CD4-positive, alpha-beta T cell treated with Interleukin-6 at 100 ng/mL for 8 hours (primary cell): ENCODE data around the gene HGFAC.

ENCODE experiments used
- DNase-seq: peaks from one replicate; pipeline ENCODE4 v3.0.0-alpha.2; 2020; ENCODE audit warnings: mixed read lengths, low spot score

The HGFAC gene

DNA sequence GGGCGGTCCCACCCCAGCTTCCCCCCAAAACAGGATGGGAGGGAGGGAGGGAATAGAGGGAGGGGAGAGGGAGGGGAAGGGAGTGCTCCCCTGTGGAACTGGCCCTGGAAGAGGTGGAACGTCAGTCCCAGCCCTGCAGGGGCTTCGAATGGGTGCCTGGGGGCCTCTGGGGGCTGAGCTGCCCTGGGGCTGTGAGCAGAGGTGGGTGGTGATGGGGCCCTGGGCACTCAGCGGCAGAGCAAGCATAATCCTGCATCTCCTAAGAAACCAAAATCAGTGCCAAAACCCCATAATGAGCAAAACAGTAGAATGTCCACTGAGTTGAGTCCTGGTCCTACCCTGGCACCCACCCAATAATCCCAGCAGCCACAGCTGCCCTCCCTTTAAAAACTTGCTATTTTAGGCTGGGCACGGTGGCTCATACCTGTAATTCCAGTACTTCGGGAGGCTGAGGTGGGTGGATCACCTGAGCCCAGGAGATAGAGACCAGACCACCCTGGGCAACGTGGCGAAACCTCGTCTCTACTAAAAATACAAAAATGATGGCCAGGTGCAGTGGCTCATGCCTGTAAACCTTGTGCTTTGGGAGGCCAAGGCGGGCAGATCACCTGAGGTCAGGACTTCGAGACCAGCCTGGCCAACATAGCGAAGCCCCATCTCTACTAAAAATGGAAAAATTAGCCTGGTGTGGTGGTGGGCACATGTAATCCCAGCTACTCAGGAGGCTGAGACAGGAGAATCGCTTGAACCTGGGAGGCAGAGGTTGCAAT, 32.4 kb downstream of the HGFAC start:
- DNase-seq, result no peak

DNA sequence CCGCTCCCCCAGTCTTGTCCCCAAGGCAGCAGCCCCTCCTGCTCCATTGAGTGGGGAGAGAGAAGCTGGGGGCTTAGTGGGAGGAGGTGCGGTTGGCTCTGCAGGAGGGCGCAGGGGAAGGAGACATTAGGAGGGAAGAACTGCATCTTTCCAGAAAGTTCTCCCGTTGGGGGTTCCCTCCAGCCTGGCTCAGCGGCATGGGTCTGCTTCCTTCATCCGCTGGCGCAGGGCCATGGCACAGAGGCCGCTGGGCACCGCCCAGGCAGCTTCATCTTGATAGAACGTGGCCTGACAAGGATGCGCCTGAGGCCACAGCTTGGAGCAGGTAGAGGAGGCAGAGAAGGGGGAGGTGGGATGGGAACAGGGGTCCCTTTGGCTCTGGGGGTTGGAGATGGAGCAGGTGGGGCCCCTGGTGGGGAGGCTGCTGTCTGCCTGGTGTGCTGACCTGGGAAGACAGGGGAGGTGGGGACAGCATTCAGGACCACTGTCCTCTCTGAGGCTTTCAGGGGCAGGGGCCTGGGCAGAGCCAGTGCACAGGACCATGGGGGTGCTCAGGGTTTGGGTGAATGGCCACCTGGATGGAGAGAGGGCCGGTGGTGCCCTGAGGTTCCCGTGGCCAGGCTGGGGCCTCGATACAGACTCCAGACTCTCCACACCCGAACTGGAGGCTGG, 33.4 kb downstream of the HGFAC start:
- DNase-seq, result no peak

DNA sequence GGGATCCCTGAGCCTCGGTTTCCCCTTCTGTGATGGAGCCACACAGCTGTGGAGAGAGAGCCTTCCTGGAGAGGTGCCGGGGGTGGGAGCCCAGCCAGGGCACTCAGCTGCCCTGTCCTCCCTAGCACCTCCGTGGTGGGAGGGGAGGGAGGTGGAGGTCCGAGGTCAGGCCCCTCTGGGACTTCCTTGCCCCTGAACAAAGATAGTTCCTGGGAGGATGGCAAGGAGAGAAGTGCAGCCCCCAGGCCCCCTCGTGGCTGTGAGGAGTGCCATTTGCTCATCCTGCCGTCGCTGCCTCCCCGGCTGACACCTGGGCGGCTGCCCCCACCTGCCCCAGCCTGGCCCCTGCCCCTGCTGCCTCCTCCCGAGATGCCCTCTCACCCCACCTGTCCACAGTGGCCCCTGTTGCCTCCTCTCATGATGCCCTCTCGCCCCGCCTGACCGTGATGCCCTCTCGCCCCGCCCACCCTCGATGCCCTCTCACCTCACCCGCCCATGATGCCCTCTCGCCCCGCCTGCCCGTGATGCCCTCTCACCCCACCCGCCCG, 34.0 kb downstream of the HGFAC start:
- no peak for DNase-seq

DNA sequence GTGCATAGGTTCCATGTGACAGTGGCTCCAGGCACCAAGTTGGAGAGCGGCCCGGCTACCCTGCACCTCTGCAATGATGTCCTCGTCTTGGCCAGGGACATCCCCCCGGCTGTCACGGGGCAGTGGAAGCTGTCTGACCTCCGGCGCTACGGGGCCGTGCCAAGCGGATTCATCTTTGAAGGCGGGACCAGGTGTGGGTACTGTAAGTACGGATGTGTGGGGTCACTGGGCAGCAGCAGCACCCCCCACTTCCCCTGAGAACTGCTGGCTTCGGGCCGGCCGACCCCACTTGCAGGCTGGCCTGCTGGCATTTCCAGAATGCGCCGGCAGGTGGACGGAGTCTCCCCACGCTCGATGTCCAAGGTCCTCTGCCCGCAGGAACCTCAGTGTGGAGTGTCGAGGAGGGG, 34.6 kb downstream of the HGFAC start:
- DNase-seq, result no peak

DNA sequence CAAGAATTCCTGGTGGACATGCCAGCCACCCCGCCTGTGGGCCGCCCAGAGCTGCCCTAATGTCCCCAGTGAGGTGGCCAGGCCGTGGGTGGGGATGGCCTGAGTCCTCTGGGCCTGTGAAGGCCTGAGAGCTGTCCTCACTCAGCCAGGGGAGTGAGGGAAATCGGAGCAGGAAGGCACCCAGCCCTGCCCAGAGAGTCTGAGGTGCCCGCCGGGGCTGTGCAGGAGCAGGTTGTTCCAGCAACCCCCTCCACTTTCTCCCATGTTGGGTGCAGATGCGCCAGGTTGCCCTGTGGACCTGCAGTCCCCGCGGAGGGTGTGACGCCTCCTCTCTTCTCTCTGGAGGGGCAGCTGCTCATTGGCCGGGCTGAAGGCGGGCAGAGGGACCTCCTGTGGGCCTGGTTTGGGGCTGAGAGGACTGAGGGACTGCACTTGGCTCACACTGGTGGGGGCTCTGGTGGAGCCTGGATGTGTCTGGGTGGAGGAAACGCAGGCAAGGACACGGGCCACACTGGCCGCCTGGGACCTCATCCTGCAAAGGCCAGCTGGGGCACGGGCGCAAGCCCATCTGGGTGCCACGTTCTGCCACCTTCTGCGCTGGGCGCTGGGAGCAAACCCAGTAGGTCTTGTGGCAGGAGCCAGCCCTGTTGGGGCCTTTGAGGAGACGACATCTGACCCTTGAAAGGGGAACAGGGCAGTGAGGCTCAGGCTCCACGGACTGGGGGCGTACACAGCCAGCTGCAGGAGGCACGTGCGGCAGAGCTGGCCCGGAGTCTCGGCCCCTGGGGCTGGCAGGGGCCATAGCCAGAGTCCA, 35.4 kb downstream of the HGFAC start:
- DNase-seq, result no peak

DNA sequence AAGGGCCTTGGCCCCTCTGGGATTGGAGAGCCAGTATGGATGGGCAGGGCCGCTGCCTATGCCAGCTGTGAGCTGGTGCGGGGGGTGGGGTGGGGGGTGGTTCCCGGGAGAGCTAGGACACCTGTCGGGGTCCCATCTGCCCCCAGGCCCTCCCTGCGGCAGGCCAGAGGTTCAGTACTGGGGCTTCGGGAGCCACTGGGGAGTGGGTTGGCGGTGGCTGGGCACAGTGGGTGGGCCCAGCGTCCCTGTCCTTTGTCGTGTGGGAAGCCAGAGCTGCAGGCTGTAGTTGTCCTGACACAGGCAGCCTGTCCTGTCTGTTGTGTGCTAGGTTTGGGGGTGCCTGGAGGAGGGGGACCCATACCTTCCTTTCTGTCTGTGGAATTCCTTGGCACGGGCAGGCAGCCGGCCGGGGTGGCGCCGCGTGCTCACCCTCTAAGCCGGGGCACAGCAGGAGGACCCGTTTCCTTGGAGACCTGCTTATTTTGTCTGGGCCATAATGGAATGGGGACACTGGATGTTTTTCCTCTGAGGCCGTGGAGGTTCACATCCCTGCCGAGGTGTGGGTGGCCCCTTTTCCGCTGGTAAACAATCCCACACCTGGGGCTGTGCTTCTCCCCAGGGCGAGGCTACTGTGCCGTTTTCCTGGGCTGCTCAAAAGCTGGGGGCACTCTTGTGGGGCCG, 36.1 kb downstream of the HGFAC start:
- no peak for DNase-seq

DNA sequence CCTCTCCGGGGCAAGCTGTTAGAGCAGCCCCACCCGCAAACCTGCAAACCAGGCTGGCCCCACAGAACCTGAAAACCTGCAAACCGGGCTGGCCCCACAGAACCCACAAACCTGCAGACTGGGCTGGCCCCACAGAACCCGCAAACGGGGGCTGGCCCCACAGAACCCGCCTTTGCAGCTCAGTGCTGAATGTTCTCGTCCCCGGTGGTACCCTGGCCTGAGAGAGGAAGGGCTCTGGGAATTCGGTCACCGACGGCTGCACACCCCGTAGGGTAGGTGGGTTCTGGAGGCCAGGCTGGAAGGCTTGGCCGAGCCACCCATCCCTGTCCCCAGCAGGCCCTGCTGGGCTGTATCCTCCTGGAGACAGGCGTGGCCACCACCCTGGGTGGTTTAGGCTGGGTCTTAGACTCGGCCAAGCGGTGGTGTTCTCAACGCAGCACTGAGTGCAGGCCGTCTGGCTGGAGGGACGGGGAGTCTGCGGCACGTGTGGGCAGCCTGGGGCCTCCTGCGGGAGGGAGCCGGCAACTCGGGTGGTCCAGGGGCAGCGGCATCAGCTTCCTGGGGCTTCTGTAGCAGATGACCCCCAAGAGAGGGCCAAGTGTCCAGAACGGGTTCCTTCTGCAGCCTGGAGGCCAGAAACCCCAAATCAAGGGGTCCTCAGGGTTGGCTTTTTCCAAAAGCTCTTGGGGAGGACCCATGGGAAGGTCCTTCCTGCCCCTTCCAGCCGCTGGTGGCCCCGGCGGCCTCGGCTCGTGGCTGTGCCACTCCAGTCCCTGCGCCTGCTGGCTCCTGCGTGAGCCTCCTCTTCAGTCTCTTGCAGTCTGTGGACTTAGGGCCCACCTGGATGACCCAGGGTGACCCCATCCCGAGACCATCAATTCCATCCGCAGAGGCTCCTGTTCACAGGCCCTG, 36.9 kb downstream of the HGFAC start:
- no peak for DNase-seq

DNA sequence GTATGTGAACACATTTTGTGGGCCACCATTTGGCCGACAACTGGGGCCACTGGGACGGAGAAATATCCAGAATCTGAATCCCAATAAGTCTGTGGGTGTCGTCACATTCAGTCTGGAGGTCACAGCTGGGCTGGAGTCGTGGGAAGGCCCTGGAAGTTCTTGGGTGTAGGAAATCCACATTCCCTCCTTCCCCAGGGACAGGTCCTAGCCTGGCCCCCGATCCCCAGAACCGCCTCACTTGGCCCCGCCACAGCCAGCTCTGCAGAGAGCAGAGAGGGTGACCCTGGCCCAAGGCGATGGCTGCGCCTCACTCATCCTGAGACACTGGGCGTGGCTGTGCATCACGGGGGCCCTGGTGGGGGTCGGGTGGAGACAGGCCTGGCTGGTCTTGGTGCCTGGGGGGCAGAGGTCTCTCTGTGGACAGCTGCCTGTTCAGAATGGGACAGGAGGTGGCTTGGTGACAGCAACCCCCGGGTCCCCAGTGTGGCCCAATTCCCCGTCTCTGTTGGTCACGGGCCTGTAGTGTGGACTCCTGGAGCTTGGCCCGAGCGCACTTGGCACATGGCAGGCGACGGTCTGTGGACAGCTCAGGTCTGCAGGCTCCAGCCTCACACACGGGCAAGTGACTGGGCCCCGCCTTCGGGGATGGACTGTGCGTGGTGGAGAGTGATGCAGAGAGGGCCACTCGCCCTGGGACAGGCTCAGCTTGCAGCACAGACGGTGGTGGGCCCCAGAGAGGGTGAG, 37.8 kb downstream of the HGFAC start:
- DNase-seq, result no peak

DNA sequence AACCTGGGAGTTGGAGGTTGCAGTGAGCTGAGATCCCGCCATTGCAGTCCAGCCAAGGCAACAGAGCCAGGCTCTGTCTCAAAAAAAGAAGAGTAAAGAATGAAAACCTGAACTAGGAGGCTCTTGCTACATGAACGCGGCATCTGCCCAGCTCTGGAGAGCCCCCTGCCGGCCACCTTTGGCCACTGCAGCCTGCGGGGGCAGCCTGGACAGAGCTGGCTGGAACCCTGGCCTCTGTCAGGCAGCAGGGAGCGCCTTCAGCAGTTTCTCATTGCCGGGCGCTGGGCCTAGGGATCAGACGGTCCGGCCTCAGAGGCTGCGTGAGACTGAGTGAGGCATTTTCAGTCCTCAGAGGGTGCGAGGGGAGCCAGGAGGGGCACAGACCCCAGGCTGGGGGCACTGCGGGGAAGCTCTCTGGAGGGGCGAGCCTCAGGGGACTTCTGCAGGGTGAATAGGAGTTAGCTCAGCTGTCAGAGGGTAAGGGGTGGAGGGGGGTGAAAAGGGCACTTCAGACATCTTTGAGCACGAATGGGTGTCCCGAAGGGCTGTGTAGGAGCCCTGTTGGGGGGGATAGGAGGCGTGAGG, 38.9 kb downstream of the HGFAC start:
- DNase-seq, result peak; percentile 57

DNA sequence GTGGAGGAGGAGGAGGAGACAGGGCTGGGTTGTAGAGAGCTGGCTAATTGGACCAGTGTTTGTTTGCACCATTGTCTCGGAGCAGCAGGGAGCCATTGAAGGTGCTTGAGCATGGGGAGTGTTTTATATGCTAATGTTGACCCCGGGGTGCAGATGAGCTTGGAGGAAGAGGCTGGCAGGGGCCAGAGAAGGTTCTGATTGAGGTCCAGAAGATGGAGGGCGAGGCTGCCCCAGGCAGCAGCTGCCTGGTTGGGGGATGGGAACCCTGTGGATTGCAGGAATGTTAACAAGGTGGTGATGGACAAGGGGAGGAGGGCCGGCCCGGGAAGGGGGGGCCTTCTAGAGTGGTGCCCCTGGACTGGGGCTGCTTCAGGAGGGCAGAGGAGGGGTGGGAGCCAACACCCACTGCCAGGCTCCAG, 39.4 kb downstream of the HGFAC start:
- DNase-seq, result no peak

DNA sequence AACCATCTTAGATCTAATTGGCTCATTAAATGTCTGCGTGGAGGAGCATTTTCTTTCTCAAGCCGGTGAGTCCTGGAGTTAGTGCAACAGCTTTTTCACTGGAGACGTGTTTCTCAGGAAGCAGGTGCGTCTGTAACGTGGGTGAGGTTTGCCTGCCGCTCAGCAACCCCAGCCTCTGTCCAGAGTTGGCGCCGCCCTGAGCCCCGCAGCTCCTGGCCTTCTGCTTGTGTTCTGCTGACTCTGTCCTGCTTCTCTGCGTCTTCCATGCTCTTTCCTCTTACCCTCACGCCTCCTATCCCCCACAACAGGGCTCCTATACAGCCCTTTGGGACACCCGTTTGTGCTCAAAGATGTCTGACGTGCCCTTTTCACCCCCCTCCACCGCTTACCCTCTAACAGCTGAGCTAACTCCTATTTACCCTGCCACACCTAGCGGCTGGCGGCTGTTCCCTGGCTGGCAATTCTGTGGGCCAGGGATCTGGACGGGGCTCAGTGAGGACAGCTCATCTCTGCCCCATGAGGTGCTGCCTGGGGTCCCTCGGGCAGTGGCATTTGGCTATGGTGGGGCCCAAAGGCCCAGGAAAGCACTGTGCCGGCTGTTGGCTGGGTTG, 40.1 kb downstream of the HGFAC start:
- DNase-seq, result no peak

DNA sequence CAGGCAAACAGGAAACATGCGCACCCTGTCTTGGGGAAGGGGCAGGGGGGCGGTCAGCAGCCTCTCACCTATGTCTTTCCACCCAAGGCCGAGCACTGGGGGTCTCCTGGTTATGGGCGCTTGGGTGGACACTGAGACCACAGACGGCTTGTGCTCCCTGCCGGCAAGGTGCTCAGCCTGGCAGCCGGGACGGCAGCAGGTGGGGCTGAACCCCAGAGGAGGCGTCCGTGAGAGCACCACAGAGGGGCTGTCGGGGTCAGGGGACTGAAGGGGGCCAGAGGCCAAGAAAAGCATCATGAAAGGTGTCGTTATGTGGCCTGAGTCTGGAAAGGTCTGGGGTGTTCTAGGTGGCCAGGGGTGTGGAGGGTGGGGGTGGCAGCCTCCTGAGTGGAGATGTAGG, 40.9 kb downstream of the HGFAC start:
- DNase-seq, result no peak

DNA sequence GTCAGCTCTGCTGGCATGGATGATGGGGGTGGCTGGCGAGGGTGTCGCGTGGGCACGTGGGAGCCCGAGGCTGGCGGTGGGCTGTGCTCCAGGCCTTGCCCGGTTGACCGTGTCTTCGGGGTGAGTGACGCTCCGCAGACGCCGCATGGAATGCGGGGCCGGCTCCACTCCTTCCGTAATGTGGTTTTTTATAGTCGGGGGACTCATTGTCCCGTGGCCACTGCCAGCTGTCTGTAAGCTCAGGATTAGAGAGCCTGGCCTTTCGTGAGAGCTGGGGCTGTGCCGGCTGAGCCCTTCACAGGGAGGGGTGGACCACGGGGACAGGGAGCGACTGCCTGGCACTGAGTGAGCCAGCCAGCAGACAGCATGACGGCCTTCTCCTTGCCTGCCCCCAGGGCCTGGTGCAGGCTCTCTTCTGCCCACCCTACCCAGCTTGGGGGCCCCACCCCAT, 41.7 kb downstream of the HGFAC start:
- DNase-seq, result no peak

DNA sequence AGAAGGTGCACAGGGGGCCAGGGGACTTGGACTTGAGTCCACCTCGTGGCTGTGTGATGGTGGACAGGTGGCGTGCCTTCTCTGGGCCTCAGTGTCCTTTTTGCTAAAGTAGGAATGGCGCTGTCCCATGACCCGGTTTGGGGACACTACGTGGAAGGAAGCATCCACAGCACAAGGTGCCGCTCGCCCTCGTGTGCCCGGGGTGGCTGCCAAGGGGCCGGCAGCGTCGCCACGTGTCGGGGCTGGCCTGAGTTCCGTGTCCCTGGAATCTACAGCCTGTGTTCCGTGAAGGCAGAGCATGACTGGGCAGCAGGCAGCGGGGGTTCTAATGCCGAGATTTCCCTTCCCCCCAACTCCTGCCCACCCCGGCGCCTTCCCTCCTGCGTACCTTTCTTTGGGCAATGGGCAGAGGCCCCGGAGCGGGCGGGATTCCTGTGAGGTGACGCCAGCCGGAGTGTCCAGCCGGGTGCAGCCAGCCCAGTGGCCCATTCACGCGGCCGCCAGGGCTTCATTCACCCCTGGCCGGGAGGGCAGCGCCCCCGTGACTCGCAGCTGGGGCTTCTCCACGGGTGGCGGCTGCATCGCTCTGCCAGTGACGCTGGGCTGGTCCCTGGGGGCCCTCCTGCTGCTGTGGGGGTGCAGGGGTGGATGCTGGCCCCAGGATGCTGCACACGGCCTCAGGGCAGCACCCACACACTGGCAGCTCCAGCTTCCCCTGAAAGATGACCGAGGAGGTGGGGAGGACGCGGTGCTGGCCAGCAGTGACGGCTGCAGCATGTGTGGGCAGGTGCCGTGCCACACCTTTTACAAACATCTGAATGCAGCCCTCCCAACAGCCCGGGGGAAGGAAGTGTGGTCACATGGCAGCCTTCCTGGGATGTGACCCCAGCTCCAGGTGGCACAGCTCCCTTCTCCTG, 42.5 kb downstream of the HGFAC start:
- no peak for DNase-seq

DNA sequence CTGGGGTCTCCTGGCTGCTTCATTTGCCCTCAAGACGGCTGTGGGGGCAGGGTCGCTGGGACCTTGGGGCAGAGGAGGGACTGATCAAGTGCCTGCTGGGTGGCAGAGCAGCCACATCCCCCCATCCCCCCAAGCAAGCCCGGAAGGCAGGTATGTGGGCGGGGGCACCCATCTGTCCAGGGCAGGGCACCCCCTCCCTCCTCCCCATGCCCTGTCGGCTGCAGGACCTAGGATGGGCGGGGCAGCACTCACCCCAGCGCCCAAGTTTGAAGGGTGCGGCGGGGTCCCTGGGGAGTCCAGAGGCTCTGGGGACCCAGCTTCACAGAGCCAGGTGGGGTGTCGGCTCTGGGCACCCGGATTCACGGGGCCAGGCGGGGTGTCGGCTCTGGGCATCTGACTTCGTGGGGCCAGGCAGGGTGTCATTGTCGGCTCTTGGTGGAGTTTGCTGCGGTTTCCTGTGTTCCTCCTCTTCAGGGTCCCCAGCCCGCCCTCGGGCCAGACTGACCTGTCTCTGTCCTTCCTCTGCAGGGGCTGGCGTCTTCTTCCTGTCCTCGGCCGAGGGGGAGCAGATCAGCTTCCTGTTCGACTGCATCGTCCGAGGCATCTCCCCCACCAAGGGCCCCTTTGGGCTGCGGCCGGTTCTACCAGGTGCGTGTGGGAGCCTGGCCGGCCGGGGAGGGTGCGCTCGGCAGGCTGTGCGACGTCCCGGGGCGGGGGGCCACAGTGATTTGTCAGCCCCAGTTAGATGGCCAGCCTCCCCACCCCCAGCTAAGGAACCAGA, 43.4 kb downstream of the HGFAC start:
- no peak for DNase-seq

DNA sequence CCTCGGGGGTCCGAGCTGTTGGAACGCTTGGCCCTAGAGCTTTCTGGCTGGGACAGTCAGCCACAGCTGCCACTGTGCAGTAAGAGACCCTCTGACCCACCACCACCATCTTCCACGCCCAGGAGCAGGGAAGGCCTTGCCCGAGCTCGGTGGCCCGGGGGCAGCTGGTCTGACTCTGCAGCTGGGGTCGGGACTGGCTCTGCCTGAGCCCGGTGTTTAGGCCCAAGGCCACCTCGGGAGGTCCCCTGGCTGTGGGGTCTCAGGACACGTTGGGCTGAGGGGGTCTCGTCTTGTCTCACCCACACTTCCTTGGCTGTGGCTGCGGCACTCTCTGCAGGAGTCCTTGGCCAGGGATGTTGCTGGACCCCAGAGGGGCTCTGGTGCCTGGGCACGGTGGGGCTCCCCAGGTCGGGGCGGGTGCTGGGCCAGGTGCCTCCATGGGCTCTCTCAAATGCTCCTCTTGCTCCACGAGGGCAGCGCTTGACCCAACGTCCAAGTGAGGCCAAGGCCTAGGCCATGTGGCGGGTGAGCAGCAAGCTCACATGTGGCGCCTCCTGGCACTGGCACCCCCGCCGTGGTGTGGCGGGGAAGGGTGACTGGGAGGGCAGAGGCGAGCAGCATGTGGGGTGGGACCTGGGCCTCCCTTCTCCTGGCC, 44.2 kb downstream of the HGFAC start:
- DNase-seq, result no peak
